Activated naive CD8-positive, alpha-beta T cell treated with anti-CD3 and anti-CD28 coated beads, Interleukin-2, amount 50 U/mL, for 24 hours (primary cell): Measurements from ENCODE around the gene SLTM.

ENCODE experiments used
- ATAC-seq: fragments of 150-1000 bp; cut with Tn5 transposase; one replicate; pipeline ENCODE4 v1.10.0; 2021
- DNase-seq: peaks from one replicate; pipeline ENCODE4 v3.0.0; 2021
- H3K27ac Mint-ChIP-seq: one replicate; pipeline ENCODE4 v1.8.0; 2021; ENCODE audit warnings: mild to moderate bottlenecking, mixed read lengths
- H3K27me3 Mint-ChIP-seq: one replicate; pipeline ENCODE4 v1.8.0; 2021; ENCODE audit warnings: mixed read lengths
- H3K36me3 Mint-ChIP-seq: one replicate; pipeline ENCODE4 v1.8.0; 2021; ENCODE audit warnings: low read depth, mixed read lengths
- H3K4me1 Mint-ChIP-seq: one replicate; pipeline ENCODE4 v1.8.0; 2021; ENCODE audit warnings: mixed read lengths
- H3K4me3 Mint-ChIP-seq: one replicate; pipeline ENCODE4 v1.8.0; 2021; ENCODE audit warnings: mild to moderate bottlenecking, moderate library complexity, mixed read lengths
- H3K9me3 Mint-ChIP-seq: one replicate; pipeline ENCODE4 v1.8.0; 2021; ENCODE audit warnings: mixed read lengths

The SLTM gene

DNA sequence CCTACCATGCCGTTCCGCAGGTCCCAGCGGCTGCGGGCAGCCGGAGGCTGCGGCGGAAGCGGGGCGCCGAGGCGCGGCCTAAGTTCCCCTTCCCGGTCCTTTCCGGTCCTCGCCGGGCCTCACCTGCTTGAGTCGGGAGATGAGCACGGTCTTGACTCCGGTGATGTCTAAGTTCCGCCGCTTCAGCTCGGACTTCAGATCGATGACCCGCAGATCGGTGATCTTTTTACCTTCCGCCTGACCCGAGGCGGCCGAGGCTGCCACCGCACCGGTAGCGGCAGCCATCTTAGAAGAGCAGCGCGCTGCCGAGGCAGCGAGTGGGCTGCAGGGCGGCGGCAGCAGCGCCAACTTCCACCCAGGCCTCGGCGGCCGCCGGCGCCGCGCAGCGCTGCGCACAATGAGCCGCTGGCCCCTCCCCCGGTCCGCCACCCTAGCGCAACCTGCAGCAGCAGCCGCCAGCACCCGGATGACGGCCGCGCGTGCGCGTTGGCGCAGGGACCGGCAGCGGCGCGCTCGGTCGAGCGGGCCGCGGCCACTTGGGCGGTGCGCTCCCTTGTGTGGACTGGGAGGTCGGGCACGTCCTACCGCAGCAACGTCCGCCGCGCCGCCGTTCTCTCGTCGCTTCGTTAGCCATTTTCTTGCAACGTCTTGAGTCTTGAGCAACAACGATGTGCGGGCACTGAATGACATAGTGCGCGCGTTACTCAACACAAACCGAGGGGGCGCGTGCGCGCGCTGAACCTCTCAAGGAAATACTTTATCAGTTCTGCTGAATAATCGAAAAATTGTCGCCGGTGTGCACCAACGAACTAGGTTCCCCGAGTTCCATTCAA, at the start of gene SLTM:
SLTM (minus strand) TSS at position 399 of the 833 bp plus-strand sequence; CDS start at position 285, 114 bp downstream.
- Mint-ChIP-seq H3K36me3 (peaks cover 16% of the 10 kb centered on the region), H3K4me1 (peaks cover 23% of the 10 kb centered on the region), H3K27me3 (no peaks in the 10 kb centered on the region), H3K9me3 (no peaks in the 10 kb centered on the region), H3K27ac (peak within 1 kb of the TSS; percentile 100), H3K4me3 (peak within 1 kb of the TSS; percentile 95)
- ATAC-seq: peak; percentile 97
- DNase-seq: peak; percentile 93

DNA sequence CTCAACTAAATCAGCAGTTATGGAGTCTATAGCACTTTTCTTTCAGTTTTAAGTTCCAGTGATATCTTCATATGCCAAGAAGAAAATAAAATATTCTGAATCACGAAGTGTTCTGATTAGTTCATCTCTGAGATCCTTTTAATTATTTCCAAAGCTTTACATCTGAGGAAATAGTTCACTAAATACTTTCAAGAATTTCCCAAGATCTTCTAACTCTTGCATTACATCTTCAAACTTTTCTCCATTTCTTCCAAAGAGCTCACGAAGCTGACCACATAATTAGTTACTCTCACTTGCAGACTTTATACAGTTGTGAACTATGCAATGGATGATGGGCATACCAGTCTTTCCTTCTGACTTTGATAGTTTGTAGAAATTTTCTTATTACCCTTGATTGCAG, 49.8 kb upstream of the SLTM start:
- H3K27ac Mint-ChIP-seq: no peak overlapping the region
- H3K9me3 Mint-ChIP-seq: no peaks in the 10 kb centered on the region
- H3K4me1 Mint-ChIP-seq: peaks cover 47% of the 10 kb centered on the region
- no peak for ATAC-seq
- no peaks in the 10 kb centered on the region for H3K36me3 Mint-ChIP-seq
- DNase-seq: no peak
- H3K27me3 Mint-ChIP-seq: no peaks in the 10 kb centered on the region
- no peak overlapping the region for H3K4me3 Mint-ChIP-seq

DNA sequence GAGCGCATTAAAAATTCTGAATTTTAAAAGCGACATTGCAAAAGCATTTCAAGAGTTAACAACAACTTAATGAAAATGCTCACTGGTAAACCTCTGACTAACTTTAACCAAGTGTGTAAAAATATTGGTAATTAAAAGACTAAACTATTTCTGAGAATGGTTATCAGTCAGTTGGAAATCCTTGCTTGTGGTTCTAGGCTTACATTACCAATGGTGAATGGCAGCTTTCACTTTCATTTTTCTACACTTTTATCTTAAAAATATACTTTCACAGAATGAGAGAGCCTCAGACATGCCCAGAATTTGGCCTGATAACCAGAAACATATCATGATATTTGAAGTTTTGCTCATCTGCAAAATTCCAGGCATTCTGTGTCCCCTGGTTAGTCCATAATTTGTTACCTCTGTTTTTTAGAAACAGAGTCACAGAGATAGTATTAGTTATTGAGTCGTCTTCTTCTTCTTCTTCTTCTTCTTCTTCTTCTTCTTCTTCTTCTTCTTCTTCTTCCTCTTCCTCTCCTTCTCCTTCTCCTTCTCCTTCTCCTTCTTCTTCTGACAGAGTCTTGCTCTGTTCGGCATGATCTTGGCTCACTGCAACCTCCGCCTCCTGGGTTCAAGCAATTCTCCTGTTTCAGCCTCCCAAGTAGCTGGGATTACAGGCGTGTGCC, 48.5 kb upstream of the SLTM start:
- Mint-ChIP-seq H3K4me3 (peak overlapping the region; percentile 19), H3K27ac (peak overlapping the region; percentile 52), H3K4me1 (peaks cover 41% of the 10 kb centered on the region), H3K27me3 (no peaks in the 10 kb centered on the region), H3K36me3 (no peaks in the 10 kb centered on the region), H3K9me3 (no peaks in the 10 kb centered on the region)
- no peak for DNase-seq
- peak; percentile 41 for ATAC-seq

DNA sequence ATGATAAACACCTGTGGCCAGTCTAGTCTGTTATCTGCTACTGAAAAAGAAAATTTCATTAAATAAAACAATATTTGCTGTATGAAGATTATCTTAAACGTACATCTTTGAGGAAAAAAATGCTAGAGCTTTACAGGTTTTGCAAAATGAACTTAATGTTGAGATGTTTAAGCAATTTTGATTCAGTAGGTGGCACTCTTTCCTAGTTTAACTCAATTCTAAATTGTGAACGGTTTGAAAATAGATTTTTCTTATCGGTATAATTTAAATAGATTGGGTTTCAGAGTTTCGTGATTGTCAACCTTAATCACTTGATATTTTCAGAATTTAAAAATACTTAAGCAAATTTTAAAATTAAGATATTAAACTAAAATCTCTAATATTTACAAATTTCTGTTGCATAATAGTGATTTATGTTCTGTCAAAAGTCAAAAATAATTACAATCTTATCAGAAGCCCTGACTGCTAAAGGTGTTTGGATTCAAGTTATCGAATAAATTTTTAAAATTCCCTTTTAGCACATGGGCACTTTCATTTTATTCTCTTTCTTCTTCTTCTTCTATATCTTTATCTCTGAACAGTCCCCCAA, 47.0 kb upstream of the SLTM start:
- H3K4me1 Mint-ChIP-seq: peaks cover 45% of the 10 kb centered on the region
- no peaks in the 10 kb centered on the region for H3K9me3 Mint-ChIP-seq
- ATAC-seq (no peak), DNase-seq (no peak)
- H3K27me3 Mint-ChIP-seq: no peaks in the 10 kb centered on the region
- H3K36me3 Mint-ChIP-seq: no peaks in the 10 kb centered on the region
- peak overlapping the region; percentile 16 for H3K27ac Mint-ChIP-seq
- H3K4me3 Mint-ChIP-seq: no peak overlapping the region

DNA sequence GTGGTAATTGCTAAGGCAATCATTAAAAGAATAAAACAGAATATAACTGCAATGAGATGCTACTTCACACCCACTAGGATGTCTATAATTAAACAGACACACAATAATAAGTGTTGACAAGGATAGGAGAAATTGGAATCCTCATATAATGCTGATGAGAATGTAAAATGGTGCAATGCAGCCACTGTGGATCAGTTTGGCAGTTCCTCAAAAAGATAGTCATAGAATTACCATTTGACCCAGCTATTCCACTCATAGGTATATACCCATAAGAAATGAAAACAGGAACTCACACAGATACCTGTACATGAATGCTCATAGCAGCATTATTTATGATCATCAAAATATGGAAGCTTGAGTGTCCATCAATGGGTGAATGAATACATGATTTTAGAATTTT, 44.4 kb upstream of the SLTM start:
- no peaks in the 10 kb centered on the region for H3K9me3 Mint-ChIP-seq
- H3K4me3 Mint-ChIP-seq: no peak overlapping the region
- no peak overlapping the region for H3K27ac Mint-ChIP-seq
- ATAC-seq: no peak
- no peaks in the 10 kb centered on the region for H3K36me3 Mint-ChIP-seq
- H3K4me1 Mint-ChIP-seq: peaks cover 54% of the 10 kb centered on the region
- H3K27me3 Mint-ChIP-seq: no peaks in the 10 kb centered on the region
- no peak for DNase-seq

DNA sequence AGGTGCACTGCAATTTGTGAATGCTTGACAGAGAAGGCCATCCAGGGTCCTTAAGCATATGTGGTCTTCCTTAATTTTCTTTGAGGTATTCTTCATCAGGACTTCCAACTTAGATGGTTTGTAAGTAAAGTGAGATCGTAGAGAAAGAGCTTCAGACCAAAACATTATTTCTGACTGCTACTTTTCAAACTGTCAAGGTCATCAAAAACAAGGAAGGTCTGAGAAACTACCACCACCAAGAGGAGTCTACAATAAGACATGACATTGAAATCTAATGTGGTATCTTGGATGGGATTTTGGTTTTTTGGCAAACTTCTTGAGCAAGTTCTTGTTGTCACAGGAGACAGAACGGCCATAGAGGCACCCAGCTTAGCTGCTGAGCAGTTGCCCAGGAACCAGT, 34.0 kb upstream of the SLTM start:
- no peak for ATAC-seq

DNA sequence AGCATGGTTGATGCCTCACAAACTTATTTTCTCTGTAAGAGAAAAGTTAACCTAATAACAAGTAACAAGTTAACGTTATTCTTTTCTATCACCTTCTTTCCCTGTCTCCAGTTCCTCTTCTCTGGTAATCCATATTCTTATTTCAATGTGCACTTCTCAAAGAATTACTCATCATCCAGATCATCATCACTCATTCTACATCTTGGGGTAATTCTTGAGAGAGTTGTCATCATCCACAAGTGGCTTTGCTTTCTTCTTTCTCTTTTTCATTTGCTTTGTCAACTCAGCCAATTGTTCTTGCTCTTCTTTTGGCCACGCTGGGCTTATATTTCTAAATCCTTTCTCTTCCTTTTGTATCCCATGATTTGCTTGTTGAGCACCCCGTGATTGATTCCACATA, 33.2 kb upstream of the SLTM start:
- H3K9me3 Mint-ChIP-seq: no peaks in the 10 kb centered on the region
- H3K4me1 Mint-ChIP-seq: no peaks in the 10 kb centered on the region
- no peak overlapping the region for H3K27ac Mint-ChIP-seq
- no peak for DNase-seq
- no peaks in the 10 kb centered on the region for H3K36me3 Mint-ChIP-seq
- no peaks in the 10 kb centered on the region for H3K27me3 Mint-ChIP-seq
- no peak overlapping the region for H3K4me3 Mint-ChIP-seq
- ATAC-seq: no peak

More for the DNA sequence above, 34.0 kb upstream of the SLTM start:
- Mint-ChIP-seq H3K4me3 (no peak overlapping the region), H3K27ac (no peak overlapping the region), H3K36me3 (no peaks in the 10 kb centered on the region), H3K9me3 (no peaks in the 10 kb centered on the region), H3K4me1 (no peaks in the 10 kb centered on the region), H3K27me3 (no peaks in the 10 kb centered on the region)
- DNase-seq: no peak

DNA sequence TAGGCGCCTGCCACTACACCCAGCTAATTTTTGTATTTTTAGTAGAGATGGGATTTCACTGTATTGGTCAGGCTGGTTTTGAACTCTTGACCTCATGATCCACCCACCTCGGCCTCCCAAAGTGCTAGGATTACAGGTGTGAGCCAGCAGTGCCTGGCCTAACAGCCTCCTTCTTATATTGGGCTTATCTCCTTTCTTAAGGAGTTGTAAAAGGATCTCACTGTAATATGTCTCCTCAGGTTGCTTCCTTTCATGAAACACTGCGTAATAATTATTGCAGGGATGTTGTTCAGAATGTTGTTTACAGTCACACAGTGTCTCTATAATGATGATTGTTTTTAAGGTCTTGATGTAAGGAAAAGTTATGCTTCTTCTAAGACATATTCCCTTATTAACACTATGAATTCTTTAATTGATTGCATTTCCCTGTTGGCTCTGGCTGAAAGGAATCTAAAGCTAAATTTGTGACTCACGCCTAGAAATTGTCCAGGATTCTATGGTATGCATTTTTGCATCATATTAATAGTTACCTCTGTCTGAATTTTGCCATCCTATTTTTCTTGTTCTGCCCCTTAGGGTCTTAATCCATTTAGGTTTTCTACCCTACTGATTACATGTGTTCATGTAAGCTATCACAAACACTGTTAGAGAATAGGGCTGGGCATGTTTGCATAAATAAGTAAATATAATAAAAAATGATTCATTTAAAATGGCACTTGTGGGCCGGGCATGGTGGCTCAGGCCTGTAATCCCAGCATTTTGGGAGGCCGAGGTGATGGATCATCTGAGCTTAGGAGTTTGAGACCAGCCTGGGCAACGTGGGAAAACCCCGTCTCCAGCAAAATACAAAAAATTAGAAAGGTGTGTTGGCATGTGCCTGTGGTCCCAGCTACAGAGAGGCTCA, 29.4 kb upstream of the SLTM start:
- DNase-seq: no peak
- Mint-ChIP-seq H3K27ac (no peak overlapping the region), H3K27me3 (no peaks in the 10 kb centered on the region)

DNA sequence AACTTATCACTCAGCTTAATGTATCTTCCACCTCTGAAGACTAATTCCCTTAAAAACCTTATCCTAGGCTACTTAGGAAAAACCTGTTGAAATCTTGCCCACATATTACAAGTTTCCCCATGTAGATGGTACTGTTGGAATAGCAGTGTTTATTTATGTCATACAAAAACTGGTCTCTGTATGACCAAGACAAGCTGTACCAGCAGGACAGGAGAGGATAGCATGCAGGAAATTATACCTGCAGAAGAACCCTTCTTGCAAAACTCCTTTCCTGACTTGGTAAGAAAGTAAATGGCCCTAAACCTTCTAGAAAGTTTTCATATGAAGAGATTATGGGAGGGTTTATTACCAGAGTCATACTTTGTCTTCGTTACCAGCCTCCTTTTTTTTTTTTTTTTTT, 28.7 kb upstream of the SLTM start:
- Mint-ChIP-seq H3K36me3 (no peaks in the 10 kb centered on the region), H3K27ac (no peak overlapping the region), H3K4me1 (peaks cover 4% of the 10 kb centered on the region), H3K9me3 (no peaks in the 10 kb centered on the region), H3K4me3 (no peak overlapping the region), H3K27me3 (no peaks in the 10 kb centered on the region)
- ATAC-seq (no peak), DNase-seq (no peak)

More for the DNA sequence above, 29.4 kb upstream of the SLTM start:
- Mint-ChIP-seq H3K4me3 (no peak overlapping the region), H3K36me3 (no peaks in the 10 kb centered on the region), H3K4me1 (no peaks in the 10 kb centered on the region), H3K9me3 (no peaks in the 10 kb centered on the region)
- no peak for ATAC-seq

DNA sequence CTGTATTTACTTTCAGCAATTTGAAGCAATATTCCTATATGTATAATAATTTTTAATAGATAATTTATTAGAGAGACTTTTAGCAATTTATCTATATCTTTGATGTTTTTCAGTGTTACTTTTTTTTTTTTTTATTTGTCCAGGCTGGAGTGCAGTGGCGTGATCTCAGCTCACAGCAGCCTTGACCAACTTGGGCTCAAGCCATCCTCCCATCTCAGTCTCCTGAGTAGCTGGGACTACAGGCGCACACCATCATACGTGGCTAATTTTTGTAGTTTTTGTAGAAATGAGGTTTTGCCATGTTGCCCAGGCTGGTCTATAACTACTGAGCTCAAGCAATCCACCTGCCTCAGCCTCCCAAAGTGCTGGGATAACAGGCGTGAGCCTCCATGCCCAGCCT, 25.3 kb upstream of the SLTM start:
- H3K27ac Mint-ChIP-seq: no peak overlapping the region
- H3K4me3 Mint-ChIP-seq: no peak overlapping the region
- H3K4me1 Mint-ChIP-seq: peaks cover 4% of the 10 kb centered on the region
- no peak for ATAC-seq
- H3K9me3 Mint-ChIP-seq: no peaks in the 10 kb centered on the region
- no peak for DNase-seq
- H3K27me3 Mint-ChIP-seq: no peaks in the 10 kb centered on the region
- no peaks in the 10 kb centered on the region for H3K36me3 Mint-ChIP-seq

DNA sequence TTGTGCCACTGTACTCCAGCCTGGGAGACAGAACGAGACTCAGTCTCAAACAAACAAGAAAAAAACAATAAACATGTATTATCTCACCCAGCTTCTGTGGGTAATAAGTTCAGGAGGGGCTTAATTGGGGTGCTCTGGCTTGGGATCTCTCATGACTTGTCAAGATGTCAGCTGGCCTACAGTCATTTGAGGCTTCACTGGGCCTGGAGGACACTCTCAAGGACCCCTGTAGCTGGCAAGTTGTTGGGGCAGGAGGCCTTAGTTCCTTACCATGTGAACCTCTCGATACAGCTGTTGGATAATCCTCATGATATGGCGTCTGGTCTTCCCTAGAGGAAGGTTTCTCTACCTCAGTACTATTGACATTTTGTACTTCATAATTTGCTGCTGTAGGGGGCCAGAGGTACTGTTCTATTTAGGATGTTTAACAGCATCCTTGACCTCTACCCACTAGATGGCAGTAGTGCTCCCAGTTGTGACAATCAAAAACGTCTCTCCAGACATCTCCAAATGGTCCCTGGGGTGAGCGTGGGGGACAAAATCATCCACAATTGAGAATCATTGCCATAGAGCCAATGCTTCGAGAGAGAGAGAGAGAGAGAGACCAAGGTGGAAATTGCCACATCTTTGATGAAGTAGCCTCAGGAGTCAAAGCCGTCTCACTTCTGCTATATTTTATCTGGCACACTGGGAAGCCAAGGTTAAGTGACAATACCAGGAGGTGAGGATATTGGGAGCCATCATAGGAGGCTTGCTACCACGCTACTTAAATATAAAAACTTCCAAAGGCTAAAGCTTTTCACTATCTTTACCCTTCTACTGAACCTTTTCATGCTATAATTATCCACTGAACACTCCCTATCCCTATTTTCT, 23.9 kb upstream of the SLTM start:
- no peak overlapping the region for H3K4me3 Mint-ChIP-seq
- H3K27ac Mint-ChIP-seq: no peak overlapping the region
- ATAC-seq: peak; percentile 79
- peak; percentile 65 for DNase-seq
- no peaks in the 10 kb centered on the region for H3K27me3 Mint-ChIP-seq
- peaks cover 11% of the 10 kb centered on the region for H3K4me1 Mint-ChIP-seq
- no peaks in the 10 kb centered on the region for H3K9me3 Mint-ChIP-seq
- no peaks in the 10 kb centered on the region for H3K36me3 Mint-ChIP-seq

DNA sequence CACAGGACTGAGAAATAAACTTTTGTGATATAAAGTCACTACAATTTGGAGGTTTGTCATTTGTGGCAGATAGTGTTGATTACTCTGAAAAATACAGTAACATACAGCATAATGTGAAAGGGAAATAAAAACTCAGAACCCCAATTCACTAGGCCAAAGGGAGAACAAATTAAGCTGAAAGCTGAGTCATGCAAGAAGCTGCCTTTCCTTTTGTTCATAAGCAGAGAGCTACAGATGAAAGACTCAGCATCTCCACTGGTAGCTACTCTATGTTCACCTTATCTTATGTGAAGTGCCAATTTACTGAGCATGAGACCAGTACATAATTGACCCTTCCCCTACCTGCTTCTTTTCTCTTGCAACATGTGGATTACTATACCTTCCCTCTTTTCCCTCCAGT, 19.3 kb upstream of the SLTM start:
- H3K36me3 Mint-ChIP-seq: no peaks in the 10 kb centered on the region
- H3K27ac Mint-ChIP-seq: no peak overlapping the region
- H3K9me3 Mint-ChIP-seq: no peaks in the 10 kb centered on the region
- no peak for DNase-seq
- no peak overlapping the region for H3K4me3 Mint-ChIP-seq
- H3K4me1 Mint-ChIP-seq: peaks cover 11% of the 10 kb centered on the region
- H3K27me3 Mint-ChIP-seq: no peaks in the 10 kb centered on the region
- ATAC-seq: no peak

DNA sequence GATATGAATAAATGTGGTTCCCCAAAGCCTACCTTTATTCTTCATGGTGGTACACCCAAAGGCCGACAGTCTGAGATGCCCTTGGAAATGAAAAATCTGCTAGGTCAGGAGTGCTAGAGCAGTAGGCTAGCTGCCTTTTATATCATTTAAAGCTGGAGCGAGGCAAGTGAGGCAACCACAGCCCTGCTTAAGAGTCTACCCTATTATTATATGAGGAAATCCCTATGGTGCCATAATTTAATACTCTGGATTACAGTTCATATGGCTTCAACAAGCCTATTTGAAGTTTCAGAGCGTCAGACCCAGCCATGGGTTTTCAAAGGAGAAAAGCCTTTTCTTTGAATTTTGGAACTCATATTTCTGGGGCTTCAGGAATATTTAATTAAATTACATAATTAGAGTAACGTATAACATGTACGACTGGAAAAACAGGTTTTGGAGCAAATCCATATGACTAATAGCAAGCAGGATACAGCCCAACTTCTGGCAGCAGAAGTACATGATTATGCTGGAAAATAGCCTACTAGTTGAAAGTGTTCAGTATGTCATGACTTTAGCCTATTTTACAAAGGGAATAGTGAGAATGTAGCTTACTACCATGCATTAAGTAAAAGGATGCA, 18.0 kb upstream of the SLTM start:
- no peaks in the 10 kb centered on the region for H3K27me3 Mint-ChIP-seq
- H3K4me3 Mint-ChIP-seq: no peak overlapping the region
- ATAC-seq (no peak), DNase-seq (no peak)
- H3K36me3 Mint-ChIP-seq: no peaks in the 10 kb centered on the region
- H3K9me3 Mint-ChIP-seq: no peaks in the 10 kb centered on the region
- H3K27ac Mint-ChIP-seq: no peak overlapping the region
- H3K4me1 Mint-ChIP-seq: peaks cover 7% of the 10 kb centered on the region
